AG08396 (cell line): ENCODE data around the gene OTUB1.
A peak's percentile ranks its signal among the peaks of the same experiment; 100 is the strongest.
"Not testable (repeated sequence)": the region's sequence is repeated elsewhere in the genome, so short reads cannot be mapped to it uniquely, and the experiment has no call there.

Experiments
- DNase-seq: peaks from one replicate; pipeline ENCODE4 v3.0.0; 2012; ENCODE audit warnings: low spot score, mixed read lengths

The OTUB1 gene

GRCh38 chr11:63986156-63986931 lies at the start of gene OTUB1:
TSS of gene OTUB1 (plus strand) at chr11:63986438. CDS start at chr11:63986457, 19 bp downstream.
- DNase-seq: peak; percentile 97

DNA sequence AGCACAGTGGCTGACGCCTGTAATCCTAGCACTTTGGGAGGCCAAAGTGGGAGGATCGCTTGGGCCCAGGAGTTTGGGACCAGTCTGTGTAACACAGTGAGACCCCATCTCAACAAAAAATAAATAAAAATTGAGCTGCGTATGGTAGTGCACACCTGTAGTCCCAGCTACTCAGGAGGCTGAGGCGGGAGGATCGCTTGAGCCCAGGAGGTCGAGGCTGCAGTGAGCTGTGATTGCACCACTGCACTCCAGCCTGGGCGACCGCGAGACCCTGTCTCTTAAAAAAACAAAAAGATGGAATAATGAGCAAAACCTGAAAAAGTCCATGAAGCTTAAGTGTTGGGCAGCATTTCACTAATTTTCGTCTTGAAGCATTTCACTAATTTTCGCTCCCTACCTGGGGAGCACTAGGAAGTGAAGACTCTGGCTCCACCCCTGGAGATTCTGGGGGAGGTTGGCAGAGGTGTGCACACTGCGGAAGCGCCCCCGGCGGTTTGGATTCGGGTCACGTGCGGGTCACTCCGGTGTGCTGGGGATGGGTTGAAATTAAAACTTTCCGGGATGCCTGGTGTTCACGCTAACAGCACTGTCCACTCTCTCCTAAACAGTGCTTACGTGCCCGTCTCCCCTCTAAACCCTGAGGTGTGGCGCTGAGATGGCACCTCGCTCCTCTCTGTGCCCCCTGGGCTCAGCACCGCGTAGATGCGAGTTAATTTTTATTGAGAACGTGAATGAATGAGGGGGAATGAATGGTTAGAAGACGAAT lies 48.3 kb upstream of the OTUB1 start:
- DNase-seq: no peak

- DNase-seq: peak; percentile 100
Observed at GRCh38 chr11:63938479-63939396, 47.5 kb upstream of the OTUB1 start, which contains the start of gene NAA40. TSS of gene NAA40 (plus strand) at chr11:63939002. CDS start at chr11:63939097, 95 bp downstream.

DNA sequence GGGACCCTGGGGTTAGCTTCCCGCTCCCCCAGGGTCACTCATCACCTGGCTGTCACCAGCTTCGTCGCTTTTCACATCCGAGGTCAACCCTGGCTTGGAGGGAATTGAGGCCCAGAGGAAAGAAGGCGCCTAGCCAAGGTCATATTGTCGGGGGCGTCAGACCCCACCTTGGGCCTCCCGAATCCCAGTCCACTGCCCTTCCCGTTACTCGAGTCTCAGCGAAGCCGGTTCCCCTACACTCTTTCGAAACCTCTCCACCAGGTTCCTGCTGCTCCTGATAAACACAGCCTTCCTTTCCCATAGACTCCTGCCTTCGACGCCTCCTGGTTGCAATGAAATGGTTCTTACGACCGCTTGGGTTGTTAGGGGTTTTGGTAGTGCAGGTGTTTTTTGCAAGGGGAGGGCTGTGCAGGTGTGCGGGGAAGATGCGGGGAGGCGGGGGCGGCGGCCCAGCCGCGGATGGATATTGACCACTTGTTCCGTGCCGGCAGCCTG lies 46.8 kb upstream of the OTUB1 start:
- no peak for DNase-seq

- DNase-seq: no peak
Observed at GRCh38 chr11:63940786-63941185, 45.5 kb upstream of the OTUB1 start.

- DNase-seq: no peak
Observed at GRCh38 chr11:63941901-63942300, 44.3 kb upstream of the OTUB1 start.

DNA sequence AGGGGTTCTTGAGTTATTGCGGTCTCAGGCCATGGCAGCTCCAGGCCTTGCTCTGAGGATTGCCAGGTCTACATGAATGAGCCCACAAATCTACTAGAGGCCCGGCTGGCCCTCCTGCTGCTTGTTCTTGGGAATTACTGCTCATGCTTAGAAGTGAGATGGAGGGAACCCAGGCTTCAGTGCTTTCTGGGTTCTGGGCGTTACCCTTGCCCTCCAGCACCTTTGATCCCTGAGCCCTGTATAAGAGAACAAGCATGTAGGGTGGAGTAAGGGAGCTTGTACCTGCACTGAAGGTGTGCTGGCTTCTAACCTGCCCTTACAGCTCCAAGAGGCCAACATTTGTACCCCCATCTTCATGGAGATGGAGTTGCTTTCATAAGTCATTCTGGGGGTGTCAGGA lies 43.4 kb upstream of the OTUB1 start:
- no peak for DNase-seq

DNA sequence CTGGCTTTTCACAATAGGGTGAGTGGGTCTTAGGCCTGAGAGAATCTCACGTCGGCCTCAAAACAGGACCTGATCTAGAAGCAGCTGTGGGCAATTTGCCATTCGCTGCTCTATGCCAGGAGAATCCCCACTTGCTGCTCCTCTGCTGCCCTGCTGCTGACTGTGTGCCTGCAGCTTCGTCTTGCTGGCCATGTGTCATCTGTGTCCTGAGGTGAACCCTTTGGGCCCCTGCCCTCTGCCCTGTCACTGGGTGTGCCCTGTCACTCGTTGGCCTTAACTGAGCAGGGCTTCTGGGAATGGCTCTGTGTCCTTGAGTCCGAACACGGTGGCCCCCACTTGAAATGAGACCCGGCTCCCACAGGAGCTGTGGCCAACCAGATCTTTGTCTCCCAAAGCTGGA lies 41.3 kb upstream of the OTUB1 start:
- DNase-seq: no peak

GRCh38 chr11:63945477-63946163 lies 40.6 kb upstream of the OTUB1 start:
- peak; percentile 85 for DNase-seq

DNA sequence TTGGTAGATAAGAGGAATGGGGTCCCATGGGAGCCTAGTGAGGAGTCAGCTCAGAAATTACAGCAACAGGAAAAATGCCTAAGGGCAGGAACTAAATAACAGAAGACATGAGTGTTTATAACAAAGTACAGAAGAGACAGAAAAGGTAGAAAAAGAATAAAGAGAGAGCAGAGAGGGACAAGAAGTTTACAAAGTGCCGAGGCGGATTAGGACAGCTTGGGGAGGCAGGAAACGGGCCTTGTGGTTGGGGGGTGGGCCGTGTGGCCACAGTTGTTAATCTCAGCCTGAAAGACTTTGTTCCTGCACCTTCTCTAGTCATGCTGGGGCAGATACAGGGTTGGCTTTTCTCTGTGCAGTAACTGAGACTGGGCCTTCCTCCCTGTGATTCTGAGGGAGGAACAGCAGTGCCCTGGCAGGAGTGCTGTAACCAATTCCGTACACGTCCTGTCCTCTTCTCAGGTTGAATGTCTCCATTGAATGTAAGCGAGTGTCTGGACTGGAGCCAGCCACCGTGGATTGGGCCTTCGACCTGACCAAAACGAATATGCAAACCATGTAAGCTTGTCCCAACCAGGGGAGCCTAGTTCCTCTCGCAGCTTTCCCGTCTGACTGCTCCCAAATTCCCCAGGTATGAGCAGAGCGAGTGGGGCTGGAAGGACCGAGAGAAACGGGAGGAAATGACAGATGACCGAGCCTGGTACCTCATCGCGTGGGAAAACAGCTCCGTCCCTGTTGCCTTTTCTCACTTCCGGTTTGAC lies 34.3 kb upstream of the OTUB1 start:
- DNase-seq: no peak

GRCh38 chr11:63952570-63952969 lies 33.7 kb upstream of the OTUB1 start:
- DNase-seq: no peak

DNA sequence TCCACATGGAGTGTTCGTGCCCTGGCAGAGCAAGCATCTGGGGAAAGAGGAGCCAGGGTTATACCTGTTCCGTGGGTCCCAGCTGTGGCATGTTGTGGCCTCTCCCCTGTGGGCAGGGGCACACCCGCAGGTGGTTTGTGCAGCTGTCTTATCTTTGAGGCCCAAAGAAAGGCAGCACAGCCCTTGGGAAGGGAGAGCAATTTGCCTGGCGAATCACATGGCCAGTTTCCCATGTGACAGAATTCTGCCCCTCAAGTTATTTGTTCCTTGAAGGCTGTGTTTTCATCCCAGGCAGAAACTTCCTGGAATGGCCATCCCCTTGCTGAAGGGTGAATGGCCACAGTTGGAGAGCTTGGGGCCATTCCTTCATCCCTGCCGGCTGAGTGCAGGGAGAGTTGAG lies 28.2 kb upstream of the OTUB1 start:
- DNase-seq: no peak

GRCh38 chr11:63961608-63962412 lies 24.4 kb upstream of the OTUB1 start:
- DNase-seq: peak; percentile 77

DNA sequence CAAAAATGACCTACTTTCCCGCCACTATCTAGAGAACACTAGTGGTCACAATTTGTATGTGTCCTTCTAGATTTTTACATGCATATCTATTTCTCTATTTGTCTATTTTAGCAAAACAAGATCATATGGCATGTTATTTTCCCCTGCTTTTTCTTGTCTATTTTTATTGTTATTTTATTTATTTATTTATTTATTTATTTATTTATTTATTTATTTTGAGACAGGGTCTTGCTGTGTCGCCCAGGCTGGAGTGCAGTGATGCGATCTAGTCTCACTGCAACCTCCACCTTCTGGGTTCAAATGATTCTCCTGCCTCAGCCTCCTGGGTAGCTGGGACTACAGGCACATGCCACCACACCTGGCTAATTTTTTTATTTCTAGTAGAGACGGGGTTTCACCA lies 22.3 kb upstream of the OTUB1 start:
- DNase-seq: not testable (repeated sequence)

DNA sequence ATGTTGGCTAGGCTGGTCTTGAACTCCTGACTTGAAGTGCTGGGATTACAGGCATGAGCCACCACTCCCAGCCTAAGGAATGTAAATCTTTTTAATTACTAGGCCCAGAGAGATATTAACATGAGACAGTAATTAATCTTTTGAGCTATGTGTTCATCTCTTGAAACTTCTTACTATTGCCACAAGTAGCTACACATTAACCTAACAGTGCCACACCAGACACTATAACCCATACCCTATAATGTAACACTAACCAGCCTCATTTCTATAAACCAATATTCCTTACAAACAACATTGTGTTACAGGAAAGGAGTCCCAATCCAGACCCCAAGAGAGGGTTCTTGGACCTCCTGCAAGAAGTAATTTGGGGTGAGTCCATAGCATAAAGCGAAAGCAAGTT lies 19.8 kb upstream of the OTUB1 start:
- DNase-seq: no peak

DNA sequence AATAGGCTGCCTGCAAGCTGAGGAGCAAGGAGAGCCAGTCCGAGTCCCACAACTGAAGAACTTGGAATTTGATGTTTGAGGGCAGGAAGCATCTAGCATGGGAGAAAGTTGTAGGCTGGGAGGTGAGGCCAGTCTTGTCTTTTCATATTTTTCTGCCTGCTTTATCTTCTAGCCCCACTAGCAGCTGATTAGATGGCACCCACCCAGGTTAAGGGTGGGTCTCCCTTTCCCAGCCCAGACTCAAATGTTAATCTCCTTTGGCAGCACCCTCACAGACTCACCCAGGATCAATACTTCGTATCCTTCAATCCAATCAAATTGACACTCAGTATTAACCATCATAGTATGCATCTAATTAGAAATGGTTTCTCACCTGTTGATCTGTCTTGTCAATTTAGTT lies 16.8 kb upstream of the OTUB1 start:
- DNase-seq: no peak

DNA sequence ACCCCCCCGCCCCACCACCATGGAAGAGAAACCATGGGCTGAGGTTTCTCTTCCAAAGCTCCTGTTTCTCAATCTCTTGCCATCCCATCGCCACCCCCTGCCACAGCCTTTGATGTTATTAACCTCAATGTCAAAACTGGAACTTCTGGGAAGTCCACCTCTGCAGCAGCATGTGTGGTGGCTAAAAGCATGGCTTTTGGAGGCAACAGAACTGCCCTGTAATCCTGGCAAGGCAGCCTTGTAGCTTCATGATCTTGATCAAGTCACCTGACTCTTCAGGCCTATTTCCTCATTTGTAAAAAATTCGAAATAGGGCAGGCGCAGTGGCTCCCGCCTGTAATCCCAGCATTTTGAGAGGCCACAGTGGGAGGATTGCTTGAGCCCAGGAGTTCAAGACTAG lies 15.3 kb upstream of the OTUB1 start:
- DNase-seq: no peak

DNA sequence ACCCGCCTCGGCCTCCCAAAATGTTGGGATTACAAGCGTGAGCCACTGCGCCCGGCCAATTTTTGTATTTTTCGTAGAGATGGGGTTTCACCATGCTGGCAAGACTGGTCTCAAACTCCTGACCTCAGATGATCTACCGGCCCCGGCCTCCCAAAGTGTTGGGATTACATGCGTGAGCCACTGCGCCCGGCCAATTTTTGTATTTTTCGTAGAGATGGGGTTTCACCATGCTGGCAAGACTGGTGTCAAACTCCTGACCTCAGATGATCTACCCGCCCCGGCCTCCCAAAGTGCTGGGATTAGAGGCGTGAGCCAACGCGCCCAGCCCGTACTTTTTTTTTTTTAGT lies 12.4 kb upstream of the OTUB1 start:
- DNase-seq: not testable (repeated sequence)

GRCh38 chr11:63974259-63975143 lies 11.7 kb upstream of the OTUB1 start, which contains the start of gene COX8A:
TSS of gene COX8A (plus strand) at chr11:63974620. CDS start at chr11:63974681, 61 bp downstream.
- peak; percentile 98 for DNase-seq
